Mesothelial cell of epicardium (in vitro differentiated cells): ENCODE measurements around the gene TMEM154. TPM values are rescaled to one million over a fixed set of nuclear protein-coding genes. Genes with fewer than 3 reads are reported as not detected.

Experiments
- DNase-seq, 2 experiments: peaks; one replicate each; pipeline ENCODE4 v3.0.0; 2021; ENCODE audit warnings: low spot score in 2 of 2; ENCODE audit not compliant: unreplicated experiment in 2 of 2
- H3K27ac Mint-ChIP-seq: 2 replicates; pipeline ENCODE4 v1.8.0; 2021; ENCODE audit warnings: mixed read lengths
- H3K27me3 Mint-ChIP-seq: 2 replicates; pipeline ENCODE4 v1.8.0; 2021; ENCODE audit warnings: low read depth, mixed read lengths
- H3K36me3 Mint-ChIP-seq: 2 replicates; pipeline ENCODE4 v1.8.0; 2021; ENCODE audit warnings: mixed read lengths
- H3K4me1 Mint-ChIP-seq: 2 replicates; pipeline ENCODE4 v1.8.0; 2021; ENCODE audit warnings: mixed read lengths
- H3K4me3 Mint-ChIP-seq: 2 replicates; pipeline ENCODE4 v1.8.0; 2021; ENCODE audit warnings: mild to moderate bottlenecking, moderate library complexity, mixed read lengths
- H3K9me3 Mint-ChIP-seq: 2 replicates; pipeline ENCODE4 v1.8.0; 2021; ENCODE audit warnings: mixed read lengths
- CTCF ChIP-seq: fragments of 200-600 bp; sonication (generic); IDR thresholded peaks from one replicate; pipeline ENCODE4 v1.5.0; 2021; ENCODE audit warnings: antibody characterized with exemption; ENCODE audit not compliant: unreplicated experiment
- total RNA-seq: library from RNA; stranded (reverse); gene quantifications from 3 replicates; pipeline ENCODE4 v1.2.1, GENCODE V29; 2021

Gene TMEM154
- total RNA-seq, 1 donor from 2014 or later: 0.98 TPM

- Mint-ChIP-seq H3K27ac (no peak overlapping the region), H3K9me3 (peaks cover 3% of the 10 kb centered on the region), H3K27me3 (no peaks in the 10 kb centered on the region), H3K4me1 (peaks cover 16% of the 10 kb centered on the region), H3K36me3 (no peaks in the 10 kb centered on the region), H3K4me3 (no peak overlapping the region)
- DNase-seq: no peak
- TF ChIP-seq CTCF: no peak
Observed at GRCh38 chr4:152605031-152605430, 74.8 kb downstream of the TMEM154 start.

GRCh38 chr4:152601156-152601555, 78.6 kb downstream of the TMEM154 start:
- no peak overlapping the region for H3K4me3 Mint-ChIP-seq
- H3K36me3 Mint-ChIP-seq: no peaks in the 10 kb centered on the region
- peaks cover 5% of the 10 kb centered on the region for H3K4me1 Mint-ChIP-seq

GRCh38 chr4:152599636-152600035, 80.2 kb downstream of the TMEM154 start:
- Mint-ChIP-seq H3K36me3 (no peaks in the 10 kb centered on the region), H3K9me3 (peaks cover 3% of the 10 kb centered on the region), H3K4me1 (peaks cover 2% of the 10 kb centered on the region), H3K4me3 (no peak overlapping the region), H3K27me3 (no peaks in the 10 kb centered on the region), H3K27ac (no peak overlapping the region)
- TF ChIP-seq CTCF: no peak
- no peak for DNase-seq

More at GRCh38 chr4:152601156-152601555, 78.6 kb downstream of the TMEM154 start:
- no peak for DNase-seq
- Mint-ChIP-seq H3K27ac (no peak overlapping the region), H3K27me3 (no peaks in the 10 kb centered on the region), H3K9me3 (peaks cover 3% of the 10 kb centered on the region)
- TF ChIP-seq CTCF: no peak

- Mint-ChIP-seq H3K4me3 (no peak overlapping the region), H3K4me1 (peaks cover 2% of the 10 kb centered on the region), H3K27me3 (no peaks in the 10 kb centered on the region), H3K9me3 (peaks cover 3% of the 10 kb centered on the region), H3K36me3 (no peaks in the 10 kb centered on the region), H3K27ac (no peak overlapping the region)
- no peak for TF ChIP-seq CTCF
- DNase-seq: no peak
Observed at GRCh38 chr4:152599095-152599494, 80.7 kb downstream of the TMEM154 start.

- no peak for DNase-seq
- no peaks in the 10 kb centered on the region for H3K36me3 Mint-ChIP-seq
- TF ChIP-seq CTCF: no peak
- no peak overlapping the region for H3K4me3 Mint-ChIP-seq
- no peaks in the 10 kb centered on the region for H3K9me3 Mint-ChIP-seq
- H3K27ac Mint-ChIP-seq: no peak overlapping the region
- peaks cover 3% of the 10 kb centered on the region for H3K27me3 Mint-ChIP-seq
- H3K4me1 Mint-ChIP-seq: peaks cover 2% of the 10 kb centered on the region
Observed at GRCh38 chr4:152598454-152598853, 81.3 kb downstream of the TMEM154 start.
